ENCODE measurements around the gene PTPRK. TPM values are rescaled to one million over a fixed set of nuclear protein-coding genes. Genes with fewer than 3 reads are reported as not detected.

PTPRK gene
- polyA plus RNA-seq, 3 donors: 52.1 to 55.4 (median 54.4) TPM

DNA sequence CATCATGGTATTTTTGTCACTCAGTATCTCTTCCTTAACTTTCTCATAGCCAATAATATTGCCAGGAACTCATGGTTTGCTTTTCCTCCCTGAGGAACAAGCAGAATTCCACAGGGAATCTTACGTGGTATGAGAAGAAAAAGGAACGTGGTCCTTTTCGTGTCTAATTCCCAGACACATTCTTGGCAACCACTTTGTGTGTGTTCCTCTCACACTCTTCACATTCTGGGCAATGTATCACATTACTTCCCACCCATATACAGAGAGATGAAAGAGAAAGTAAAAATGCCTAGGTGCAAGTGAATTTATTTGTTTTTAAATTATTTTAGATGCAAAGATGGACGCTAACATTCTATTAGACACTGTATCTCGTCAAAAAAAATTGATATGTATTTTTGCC lies 102.7 kb downstream of the PTPRK start:
- DNase-seq (ENCODE audit: extremely low read depth in 1 of 11, low read depth in 9 of 11, low spot score in 4 of 11): no peak

- no peak for DNase-seq (ENCODE audit: extremely low read depth in 1 of 11, low read depth in 9 of 11, low spot score in 4 of 11)
Measured at GRCh38 chr6:128415387-128415786, 105.0 kb downstream of the PTPRK start.

DNA sequence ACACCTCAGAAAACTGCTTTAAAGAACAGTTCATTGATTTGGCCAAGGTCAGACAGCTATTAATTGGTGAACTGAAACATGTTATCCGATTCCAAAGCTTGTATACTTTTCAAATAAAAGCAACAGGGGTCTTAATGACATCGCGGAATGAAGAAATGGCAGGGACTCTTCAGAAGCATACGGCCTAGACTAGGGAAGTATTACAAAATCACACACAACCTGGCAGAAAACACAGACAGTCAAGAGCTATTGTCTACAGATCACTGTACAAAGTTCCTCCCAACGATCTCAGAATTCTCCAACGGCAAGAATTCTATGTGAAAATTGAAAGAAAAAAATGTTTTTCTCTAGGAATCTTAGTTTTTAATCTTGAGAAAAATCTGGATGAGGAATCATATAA lies 105.5 kb downstream of the PTPRK start:
- no peak for DNase-seq (ENCODE audit: extremely low read depth in 1 of 11, low read depth in 9 of 11, low spot score in 4 of 11)

GRCh38 chr6:128413291-128413690 lies 107.1 kb downstream of the PTPRK start:
- no peak for DNase-seq (ENCODE audit: extremely low read depth in 1 of 11, low read depth in 9 of 11, low spot score in 4 of 11)

GRCh38 chr6:128412680-128413079 lies 107.7 kb downstream of the PTPRK start:
- no peak for DNase-seq (ENCODE audit: extremely low read depth in 1 of 11, low read depth in 9 of 11, low spot score in 4 of 11)

DNA sequence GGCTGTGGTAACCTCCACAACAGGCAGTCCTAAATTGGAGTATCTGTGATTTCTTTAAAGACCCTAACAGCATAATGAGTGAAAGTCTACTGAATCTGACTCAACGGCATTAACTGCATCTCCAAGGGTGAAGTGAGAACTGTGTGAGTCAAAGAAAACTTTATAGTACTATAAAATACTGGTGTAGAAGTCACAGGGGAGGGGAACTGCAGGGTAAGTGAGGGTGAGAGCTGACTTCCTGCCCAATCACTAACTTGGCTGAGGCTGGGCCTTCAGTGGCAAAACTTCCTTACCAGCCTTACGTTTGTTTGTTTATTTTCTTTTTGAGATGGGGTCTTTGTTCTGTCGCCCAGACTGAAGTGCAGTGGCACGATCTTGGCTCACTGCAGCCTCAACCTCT lies 109.8 kb downstream of the PTPRK start:
- DNase-seq (ENCODE audit: extremely low read depth in 1 of 11, low read depth in 9 of 11, low spot score in 4 of 11): no peak

DNA sequence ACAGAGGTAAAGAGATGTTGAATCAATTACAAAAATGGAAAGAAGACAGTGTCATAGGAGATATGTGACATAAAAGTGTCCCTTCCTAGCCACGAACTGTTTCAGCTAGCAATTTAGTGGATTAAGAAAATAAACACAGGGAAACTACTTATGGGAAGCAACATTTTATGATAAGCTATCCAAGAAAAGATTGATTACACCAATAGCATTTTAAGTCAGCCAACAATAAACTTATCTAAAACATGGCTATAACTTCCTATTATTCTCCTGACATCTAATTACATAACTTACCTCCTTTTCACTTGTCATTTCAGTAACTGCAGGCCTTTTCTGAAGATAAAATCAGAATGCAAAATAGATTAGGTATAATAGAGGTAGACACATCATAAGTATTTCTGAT lies 111.4 kb downstream of the PTPRK start:
- no peak for DNase-seq (ENCODE audit: extremely low read depth in 1 of 11, low read depth in 9 of 11, low spot score in 4 of 11)

- no peak for DNase-seq (ENCODE audit: extremely low read depth in 1 of 11, low read depth in 9 of 11, low spot score in 4 of 11)
Measured at GRCh38 chr6:128406453-128406852, 113.9 kb downstream of the PTPRK start.

- DNase-seq (ENCODE audit: extremely low read depth in 1 of 11, low read depth in 9 of 11, low spot score in 4 of 11): no peak
Measured at GRCh38 chr6:128403618-128404444, 116.6 kb downstream of the PTPRK start.

GRCh38 chr6:128400875-128401274 lies 119.5 kb downstream of the PTPRK start:
- DNase-seq (ENCODE audit: extremely low read depth in 1 of 11, low read depth in 9 of 11, low spot score in 4 of 11): no peak

DNA sequence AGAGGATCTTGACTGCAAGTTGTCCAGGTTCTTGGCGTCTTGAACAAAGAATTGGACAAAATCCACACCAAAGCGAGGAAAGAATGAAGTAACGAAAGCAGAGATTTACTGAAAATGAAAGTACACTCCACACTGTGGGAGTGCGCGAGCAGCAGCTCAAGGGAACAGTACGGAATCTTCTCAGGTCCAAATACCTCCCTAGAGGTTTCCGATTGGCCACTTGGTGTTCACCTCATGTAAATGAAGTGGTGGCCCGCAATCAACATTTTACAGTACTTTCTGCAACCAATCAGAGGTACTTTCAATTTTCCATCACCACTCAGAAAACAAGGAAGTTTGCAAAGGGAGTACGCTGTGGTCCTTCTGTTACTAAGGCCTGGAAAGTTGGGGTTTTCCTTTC lies 122.4 kb downstream of the PTPRK start:
- no peak for DNase-seq (ENCODE audit: extremely low read depth in 1 of 11, low read depth in 9 of 11, low spot score in 4 of 11)

DNA sequence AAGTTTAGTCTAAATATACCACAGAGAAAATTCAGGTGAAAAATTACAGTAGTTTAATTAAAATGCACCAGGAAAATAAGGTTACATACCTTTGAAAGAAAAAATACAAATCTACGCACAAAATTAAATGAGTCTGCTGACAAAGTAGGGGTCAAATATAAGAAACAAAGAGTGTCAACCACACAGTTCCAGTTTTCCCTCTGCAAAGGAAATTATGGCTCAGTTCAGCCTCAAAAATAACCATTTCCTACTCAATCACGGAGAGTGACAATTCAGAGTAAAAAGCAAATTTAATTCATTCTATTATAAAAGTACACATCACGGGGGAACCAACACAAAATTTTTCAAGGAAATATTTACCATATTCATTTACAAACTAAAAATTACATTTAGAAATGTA lies 124.8 kb downstream of the PTPRK start:
- no peak for DNase-seq (ENCODE audit: extremely low read depth in 1 of 11, low read depth in 9 of 11, low spot score in 4 of 11)

DNA sequence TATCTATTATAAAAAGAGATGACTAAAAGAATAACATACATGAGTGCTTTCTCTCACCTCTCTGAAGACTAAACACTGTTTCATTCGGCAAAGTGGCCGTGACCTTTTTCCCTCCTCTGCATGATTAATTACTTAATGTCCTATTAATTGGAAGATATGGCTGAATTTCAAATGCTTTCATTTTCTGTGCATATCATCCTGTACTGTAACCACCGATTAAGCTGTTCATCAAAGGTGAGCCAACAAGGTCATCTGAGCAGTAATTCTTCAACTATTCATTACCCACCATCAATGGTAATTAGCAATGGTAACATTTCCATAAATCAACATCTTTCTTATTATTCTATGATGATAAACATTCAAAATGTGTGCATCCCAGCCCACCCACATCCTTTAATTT lies 125.2 kb downstream of the PTPRK start:
- no peak for DNase-seq (ENCODE audit: extremely low read depth in 1 of 11, low read depth in 9 of 11, low spot score in 4 of 11)

DNA sequence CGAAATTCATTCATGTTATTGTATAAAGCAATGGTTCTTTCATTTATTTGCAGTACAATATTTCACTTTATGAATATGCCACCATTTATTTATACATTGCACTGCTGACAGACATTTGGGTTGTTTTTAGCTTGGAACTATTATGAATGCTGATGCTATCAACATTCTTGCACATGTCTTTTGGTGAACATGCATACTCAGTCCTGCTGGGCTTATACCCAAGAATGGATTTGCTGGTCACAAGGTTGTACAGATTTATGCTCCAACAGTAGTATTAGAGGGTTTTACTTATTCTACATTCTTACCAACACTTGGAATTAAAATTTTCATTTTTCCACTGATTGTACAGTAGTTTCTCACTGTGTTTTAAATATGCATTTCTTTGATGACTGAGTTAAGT lies 126.2 kb downstream of the PTPRK start:
- no peak for DNase-seq (ENCODE audit: extremely low read depth in 1 of 11, low read depth in 9 of 11, low spot score in 4 of 11)

DNA sequence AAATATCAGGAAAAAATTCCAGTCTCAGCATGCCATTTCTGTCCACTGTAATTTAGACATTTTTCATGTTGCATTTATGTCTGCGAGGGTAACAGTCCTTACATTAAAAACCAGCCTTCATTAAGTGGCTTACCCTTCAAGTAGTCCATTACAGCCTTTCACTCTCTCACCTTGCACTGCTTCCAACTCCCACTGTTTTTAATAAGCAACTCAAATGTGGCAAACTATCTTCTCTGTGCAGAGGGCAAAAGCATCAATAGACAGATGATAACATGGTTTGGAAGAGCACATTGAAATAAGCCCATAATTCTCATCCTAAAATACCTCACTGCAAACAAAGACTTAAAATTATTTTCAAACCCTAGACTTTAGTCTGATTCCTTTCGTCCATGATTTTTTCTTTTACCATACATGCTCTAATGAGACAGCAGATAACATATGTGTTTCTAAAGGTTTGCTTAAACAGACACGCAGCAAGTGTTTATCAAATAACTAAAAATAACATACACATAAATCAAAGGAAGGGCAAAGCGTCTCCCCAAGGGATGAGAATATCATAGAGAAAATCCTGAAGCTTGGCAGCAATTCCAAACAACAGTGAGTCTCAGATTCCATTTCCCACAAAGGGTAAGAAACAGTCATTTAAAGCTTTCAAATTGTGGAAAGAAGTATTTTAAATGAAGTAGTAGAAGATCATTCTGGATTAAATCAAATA lies 130.4 kb downstream of the PTPRK start:
- no peak for DNase-seq (ENCODE audit: extremely low read depth in 1 of 11, low read depth in 9 of 11, low spot score in 4 of 11)

- DNase-seq (ENCODE audit: extremely low read depth in 1 of 11, low read depth in 9 of 11, low spot score in 4 of 11): no peak
Measured at GRCh38 chr6:128388380-128388779, 132.0 kb downstream of the PTPRK start.

DNA sequence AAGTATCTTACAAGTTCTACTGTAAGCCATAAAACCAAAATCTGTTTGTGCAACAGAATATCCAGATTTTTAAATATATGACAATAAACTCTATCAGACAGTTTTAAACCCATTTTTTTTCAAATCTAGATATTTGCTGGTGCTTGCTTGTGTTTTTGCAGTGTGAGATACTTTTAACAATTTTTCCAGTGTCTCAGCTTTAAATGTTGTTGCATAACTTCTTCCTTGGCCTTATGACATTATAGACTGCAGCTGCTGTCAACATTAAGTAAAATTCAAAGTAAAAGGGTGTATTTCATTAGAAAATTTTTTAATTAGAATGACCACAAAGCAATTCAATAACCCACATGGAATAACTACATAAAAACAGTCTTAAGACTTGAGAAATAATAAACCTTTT lies 139.5 kb downstream of the PTPRK start:
- DNase-seq (ENCODE audit: extremely low read depth in 1 of 11, low read depth in 9 of 11, low spot score in 4 of 11): no peak

DNA sequence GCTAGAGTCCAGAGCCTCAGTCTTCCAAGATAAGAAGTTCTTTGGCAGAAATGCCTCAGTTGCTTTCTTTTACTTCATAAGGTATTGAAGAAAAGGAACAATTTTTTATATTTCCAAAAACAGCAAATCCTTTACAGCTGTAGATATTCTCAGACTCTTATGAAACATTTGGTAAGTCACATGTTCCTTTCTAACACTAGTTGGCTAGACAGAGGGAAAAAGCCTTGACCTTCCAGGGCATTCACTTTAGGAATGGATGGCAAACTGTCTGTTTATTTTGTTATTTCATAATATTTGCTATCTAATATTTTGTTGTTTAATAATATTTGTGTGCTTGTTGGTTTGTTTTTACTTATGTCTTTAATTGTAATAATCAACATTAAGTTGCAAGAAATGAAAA lies 140.8 kb downstream of the PTPRK start:
- DNase-seq (ENCODE audit: extremely low read depth in 1 of 11, low read depth in 9 of 11, low spot score in 4 of 11): no peak

DNA sequence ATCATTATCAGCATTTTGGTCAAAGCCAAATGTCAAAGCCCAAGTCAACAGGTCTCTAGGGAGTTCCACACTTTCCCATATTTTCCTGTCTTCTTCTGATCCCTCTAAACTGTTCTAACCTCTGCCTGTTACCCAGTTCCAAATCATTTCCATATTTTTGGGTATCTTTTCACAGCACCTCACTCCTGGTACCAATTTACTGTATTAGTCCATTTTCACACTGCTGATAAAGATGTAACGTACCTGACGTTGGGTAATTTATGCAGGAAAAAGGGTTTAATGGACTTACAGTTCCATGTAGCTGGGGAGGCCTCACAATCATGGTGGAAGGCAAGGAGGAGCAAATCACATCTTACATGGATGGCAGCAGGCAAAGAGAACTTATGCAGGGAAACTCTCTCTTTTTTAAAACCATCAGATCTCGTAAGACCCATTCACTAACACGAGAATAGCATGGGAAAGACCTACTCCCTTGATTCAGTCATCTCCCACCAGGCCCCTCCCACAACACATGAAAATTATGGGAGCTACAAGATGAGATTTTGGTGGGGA lies 143.4 kb downstream of the PTPRK start:
- no peak for DNase-seq (ENCODE audit: extremely low read depth in 1 of 11, low read depth in 9 of 11, low spot score in 4 of 11)

DNA sequence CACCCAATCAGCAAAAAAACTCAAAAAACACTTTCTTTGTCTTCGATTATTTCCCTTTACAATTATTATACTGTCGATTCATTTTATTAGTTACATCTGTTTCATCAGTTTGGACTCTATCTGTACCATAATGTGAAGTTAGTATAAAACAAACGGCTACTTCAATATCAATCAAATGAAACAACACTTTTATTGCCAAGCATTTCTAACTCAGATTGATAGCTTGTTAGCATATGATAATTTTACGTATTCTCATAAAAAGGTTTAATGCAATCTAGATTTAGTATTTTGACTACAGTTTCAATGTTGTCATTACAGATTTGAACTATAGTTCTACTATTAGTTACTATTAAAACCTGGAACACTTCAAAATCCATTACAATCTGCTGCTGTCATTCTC lies 149.3 kb downstream of the PTPRK start:
- DNase-seq (ENCODE audit: extremely low read depth in 1 of 11, low read depth in 9 of 11, low spot score in 4 of 11): no peak
